ENCODE results near the gene ZNF253. TPM values are rescaled to one million over a fixed set of nuclear protein-coding genes. Genes with fewer than 3 reads are reported as not detected.
"Not testable (repeated sequence)": the region's sequence is repeated elsewhere in the genome, so short reads cannot be mapped to it uniquely, and the experiment has no call there.

ZNF253 gene
- total RNA-seq, result 41.2 TPM

GRCh38 chr19:19865750-19866610 lies at the start of gene ZNF253:
Gene ZNF253 (plus strand): TSS chr19:19865882. CDS start chr19:19865997, 115 bp downstream.
- FAIRE-seq, result no peak
- DNase-seq (ENCODE audit: low spot score in 2 of 2), result peak; percentile 87 to 89

GRCh38 chr19:19816679-19817078 lies 49.0 kb upstream of the ZNF253 start:
- DNase-seq (ENCODE audit: low spot score in 2 of 2) (no peak), FAIRE-seq (no peak)

- FAIRE-seq, result no peak
- DNase-seq (ENCODE audit: low spot score in 2 of 2), result no peak
These were observed 48.3 kb upstream of the ZNF253 start for GRCh38 chr19:19817357-19817756.

GRCh38 chr19:19820774-19821320 lies 44.8 kb upstream of the ZNF253 start:
- no peak for FAIRE-seq
- no peak for DNase-seq (ENCODE audit: low spot score in 2 of 2)

GRCh38 chr19:19821366-19821951 lies 44.2 kb upstream of the ZNF253 start, which contains the start of gene ZNF506:
Gene ZNF506 (minus strand): TSS chr19:19821750. CDS start chr19:19821603, 147 bp downstream.
- peak; percentile 70 to 84 for DNase-seq (ENCODE audit: low spot score in 2 of 2)
- peak; percentile 95 for FAIRE-seq

- not testable (repeated sequence) for DNase-seq (ENCODE audit: low spot score in 2 of 2); FAIRE-seq
These were observed 43.7 kb upstream of the ZNF253 start for GRCh38 chr19:19821976-19822375.

- FAIRE-seq (no peak), DNase-seq (ENCODE audit: low spot score in 2 of 2) (no peak)
These were observed 41.8 kb upstream of the ZNF253 start for GRCh38 chr19:19823916-19824315.

- FAIRE-seq, result no peak
These were observed 38.8 kb upstream of the ZNF253 start for GRCh38 chr19:19826875-19827274.

GRCh38 chr19:19835560-19836038 lies 30.1 kb upstream of the ZNF253 start:
- no peak for FAIRE-seq
- DNase-seq (ENCODE audit: low spot score in 2 of 2), result no peak

More at GRCh38 chr19:19826875-19827274, 38.8 kb upstream of the ZNF253 start:
- DNase-seq (ENCODE audit: low spot score in 2 of 2), result no peak

- no peak for DNase-seq (ENCODE audit: low spot score in 2 of 2)
These were observed 17.9 kb upstream of the ZNF253 start for GRCh38 chr19:19847781-19848180.

GRCh38 chr19:19849056-19849455 lies 16.6 kb upstream of the ZNF253 start:
- FAIRE-seq (no peak), DNase-seq (ENCODE audit: low spot score in 2 of 2) (no peak)

More at GRCh38 chr19:19847781-19848180, 17.9 kb upstream of the ZNF253 start:
- FAIRE-seq, result no peak

GRCh38 chr19:19851740-19852139 lies 13.9 kb upstream of the ZNF253 start:
- not testable (repeated sequence) for FAIRE-seq; DNase-seq (ENCODE audit: low spot score in 2 of 2)

- DNase-seq (ENCODE audit: low spot score in 2 of 2), result no peak
- FAIRE-seq, result no peak
These were observed 6.9 kb upstream of the ZNF253 start for GRCh38 chr19:19858751-19859150.

- DNase-seq (ENCODE audit: low spot score in 2 of 2), result no peak
- no peak for FAIRE-seq
These were observed 4.8 kb upstream of the ZNF253 start for GRCh38 chr19:19860756-19861390.

- no peak for DNase-seq (ENCODE audit: low spot score in 2 of 2)
- no peak for FAIRE-seq
These were observed 1.0 kb downstream of the ZNF253 start for GRCh38 chr19:19866611-19867248.

GRCh38 chr19:19870086-19870485 lies 4.4 kb downstream of the ZNF253 start:
- not testable (repeated sequence) for DNase-seq (ENCODE audit: low spot score in 2 of 2); FAIRE-seq

GRCh38 chr19:19871932-19872331 lies 6.2 kb downstream of the ZNF253 start:
- DNase-seq (ENCODE audit: low spot score in 2 of 2) (no peak), FAIRE-seq (no peak)

- FAIRE-seq (no peak), DNase-seq (ENCODE audit: low spot score in 2 of 2) (no peak)
These were observed 7.7 kb downstream of the ZNF253 start for GRCh38 chr19:19873381-19873780.

- FAIRE-seq, result no peak
- no peak for DNase-seq (ENCODE audit: low spot score in 2 of 2)
These were observed 12.0 kb downstream of the ZNF253 start for GRCh38 chr19:19877724-19878123.

GRCh38 chr19:19884583-19884982 lies 18.9 kb downstream of the ZNF253 start:
- FAIRE-seq, result no peak

More at GRCh38 chr19:19884583-19884982, 18.9 kb downstream of the ZNF253 start:
- no peak for DNase-seq (ENCODE audit: low spot score in 2 of 2)
